HG02943 (cell line): ENCODE data around the gene PLEKHA6.
"Not testable (repeated sequence)": the region's sequence is repeated elsewhere in the genome, so short reads cannot be mapped to it uniquely, and the experiment has no call there.

Experiments
- ATAC-seq: cut with Tn5 transposase; IDR thresholded peaks from one replicate; pipeline ENCODE4 v1.9.1; 2021; ENCODE audit warnings: mild to moderate bottlenecking, low read depth, moderate library complexity; ENCODE audit not compliant: unreplicated experiment

The PLEKHA6 gene

GRCh38 chr1:204338997-204339396, 20.7 kb downstream of the PLEKHA6 start:
- ATAC-seq: no peak

- ATAC-seq: no peak
Measured at GRCh38 chr1:204338360-204338759, 21.4 kb downstream of the PLEKHA6 start.

GRCh38 chr1:204337583-204337982, 22.1 kb downstream of the PLEKHA6 start:
- no peak for ATAC-seq

- no peak for ATAC-seq
Measured at GRCh38 chr1:204337036-204337429, 22.7 kb downstream of the PLEKHA6 start.

- ATAC-seq: no peak
Measured at GRCh38 chr1:204336421-204337035, 23.2 kb downstream of the PLEKHA6 start.

- no peak for ATAC-seq
Measured at GRCh38 chr1:204335533-204335932, 24.2 kb downstream of the PLEKHA6 start.

- no peak for ATAC-seq
Measured at GRCh38 chr1:204335085-204335484, 24.6 kb downstream of the PLEKHA6 start.

GRCh38 chr1:204334455-204334854, 25.3 kb downstream of the PLEKHA6 start:
- no peak for ATAC-seq

GRCh38 chr1:204333427-204333826, 26.3 kb downstream of the PLEKHA6 start:
- ATAC-seq: no peak

- ATAC-seq: no peak
Measured at GRCh38 chr1:204331847-204332487, 27.8 kb downstream of the PLEKHA6 start.

GRCh38 chr1:204331275-204331674, 28.5 kb downstream of the PLEKHA6 start:
- no peak for ATAC-seq

- ATAC-seq: not testable (repeated sequence)
Measured at GRCh38 chr1:204327870-204328269, 31.9 kb downstream of the PLEKHA6 start.

GRCh38 chr1:204327359-204327758, 32.4 kb downstream of the PLEKHA6 start:
- no peak for ATAC-seq

GRCh38 chr1:204326771-204327300, 32.9 kb downstream of the PLEKHA6 start:
- no peak for ATAC-seq

GRCh38 chr1:204325944-204326343, 33.8 kb downstream of the PLEKHA6 start:
- ATAC-seq: no peak

- ATAC-seq: no peak
Measured at GRCh38 chr1:204323887-204324286, 35.8 kb downstream of the PLEKHA6 start.

- ATAC-seq: no peak
Measured at GRCh38 chr1:204322339-204322868, 37.3 kb downstream of the PLEKHA6 start.

- ATAC-seq: no peak
Measured at GRCh38 chr1:204321665-204322064, 38.1 kb downstream of the PLEKHA6 start.

GRCh38 chr1:204321051-204321450, 38.7 kb downstream of the PLEKHA6 start:
- no peak for ATAC-seq

- ATAC-seq: no peak
Measured at GRCh38 chr1:204320382-204320804, 39.3 kb downstream of the PLEKHA6 start.

- ATAC-seq: no peak
Measured at GRCh38 chr1:204319462-204319861, 40.3 kb downstream of the PLEKHA6 start.

- ATAC-seq: no peak
Measured at GRCh38 chr1:204319027-204319426, 40.7 kb downstream of the PLEKHA6 start.
